CD4-positive, alpha-beta T cell treated with Interleukin-21 for 1 hour (primary cell): ENCODE measurements around the gene SPEN.
A peak's percentile ranks its signal among the peaks of the same experiment; 100 is the strongest.
"Not testable (repeated sequence)": the region's sequence is repeated elsewhere in the genome, so short reads cannot be mapped to it uniquely, and the experiment has no call there.

Source experiments
- DNase-seq: peaks from one replicate; pipeline ENCODE4 v3.0.0-alpha.2; 2020

The SPEN gene

DNA sequence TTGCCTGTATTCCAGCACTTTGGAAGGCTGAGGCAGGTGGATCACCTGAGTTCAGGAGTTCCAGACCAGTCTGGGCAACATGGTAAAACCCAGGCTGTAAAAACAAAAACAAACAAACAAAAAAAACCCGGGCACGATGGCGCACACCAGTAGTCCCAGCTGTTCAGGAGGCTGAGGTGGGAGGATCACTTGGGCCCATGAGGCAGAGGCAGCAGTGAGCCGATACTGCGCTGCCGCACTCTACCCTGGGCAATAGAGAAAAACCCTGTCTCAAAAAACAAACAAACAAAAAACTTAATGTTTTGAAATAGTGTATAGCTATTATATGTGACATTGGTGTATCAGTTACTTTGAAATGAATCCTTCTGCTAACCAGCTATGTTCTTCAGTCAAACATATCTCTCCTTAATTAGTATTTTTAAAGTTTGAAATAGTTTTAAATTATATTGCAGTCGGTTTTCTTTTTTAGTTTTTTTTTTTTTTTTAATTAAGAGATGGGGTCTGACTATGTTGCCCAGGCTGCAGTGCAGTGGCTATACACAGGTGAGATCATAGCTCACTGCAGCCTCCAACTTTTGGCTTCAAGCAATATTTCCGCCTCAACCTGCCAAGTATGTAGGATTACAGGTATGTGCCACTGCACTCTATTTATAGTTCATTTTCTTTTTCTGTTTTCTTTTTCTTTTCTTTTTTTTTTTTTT is 11.3 kb downstream of the SPEN start:
- no peak for DNase-seq

GRCh38 chr1:15863156-15863901 is 15.8 kb downstream of the SPEN start:
- no peak for DNase-seq

DNA sequence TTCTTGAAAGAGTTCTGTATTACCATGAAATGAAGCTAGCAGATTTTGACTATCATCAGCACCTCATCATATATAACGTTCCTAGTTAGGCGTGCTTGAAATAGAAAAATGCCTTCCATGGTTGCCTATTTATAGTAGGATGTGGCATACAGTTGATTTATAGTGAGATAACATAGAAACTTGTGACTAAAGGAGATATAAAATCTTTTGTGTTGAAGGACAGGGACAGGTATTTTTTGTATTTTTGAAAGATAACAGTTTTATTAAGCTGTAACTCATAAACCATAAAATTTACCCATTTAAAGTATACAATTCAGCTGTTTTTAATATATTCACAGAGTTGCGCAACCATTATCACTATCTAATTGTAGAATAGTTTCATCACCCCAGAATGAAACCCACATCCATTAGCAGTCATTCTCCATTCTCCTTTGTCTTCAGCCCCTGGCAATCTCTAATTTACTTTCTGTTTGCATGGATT is 19.3 kb downstream of the SPEN start:
- DNase-seq = no peak

DNA sequence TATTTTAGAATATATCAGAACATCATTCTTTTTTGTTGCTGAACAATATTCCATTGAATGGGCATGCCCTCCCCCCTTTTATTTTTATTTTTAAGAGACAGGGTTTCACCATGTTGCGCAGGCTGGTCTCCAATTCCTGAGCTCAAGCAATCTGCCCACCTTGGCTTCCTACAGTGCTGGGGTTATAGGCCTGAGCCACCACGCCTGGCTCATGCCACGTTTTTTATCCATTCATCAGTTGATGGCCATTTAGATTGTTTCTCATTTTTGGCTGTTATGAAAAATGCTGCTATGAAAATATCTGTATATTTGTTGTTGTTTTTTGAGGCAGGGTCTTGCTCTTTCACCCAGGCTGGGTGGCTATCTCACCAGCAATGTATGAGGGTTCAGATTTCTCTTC is 19.8 kb downstream of the SPEN start:
- DNase-seq = no peak

- no peak for DNase-seq
These were observed 21.9 kb downstream of the SPEN start for GRCh38 chr1:15869413-15869812.

GRCh38 chr1:15870421-15870820 is 22.9 kb downstream of the SPEN start:
- DNase-seq = no peak

GRCh38 chr1:15874471-15874870 is 27.0 kb downstream of the SPEN start:
- no peak for DNase-seq

GRCh38 chr1:15876357-15877055 is 29.0 kb downstream of the SPEN start:
- DNase-seq = no peak

- no peak for DNase-seq
These were observed 34.5 kb downstream of the SPEN start for GRCh38 chr1:15881961-15882360.

- no peak for DNase-seq
These were observed 35.2 kb downstream of the SPEN start for GRCh38 chr1:15882665-15883064.

DNA sequence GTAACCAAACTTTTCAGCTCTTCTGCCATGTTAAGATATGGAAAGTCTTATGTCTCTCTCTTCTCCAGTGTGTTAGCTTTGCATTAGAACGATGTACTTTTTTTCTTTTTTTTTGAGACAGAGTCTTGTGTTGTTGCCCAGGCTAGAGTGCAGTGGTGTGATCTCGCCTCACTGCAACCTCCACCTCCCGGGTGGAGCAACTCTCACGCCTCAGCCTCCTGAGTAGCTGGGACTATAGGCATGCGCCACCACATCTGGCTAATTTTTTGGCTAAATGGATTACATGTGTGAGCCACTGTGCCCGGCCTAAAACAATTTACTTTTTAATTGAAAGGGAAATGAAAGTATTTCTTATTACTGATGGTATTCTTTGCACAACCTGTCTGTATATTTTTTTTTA is 35.8 kb downstream of the SPEN start:
- no peak for DNase-seq

- DNase-seq = no peak
These were observed 37.0 kb downstream of the SPEN start for GRCh38 chr1:15884477-15884876.

DNA sequence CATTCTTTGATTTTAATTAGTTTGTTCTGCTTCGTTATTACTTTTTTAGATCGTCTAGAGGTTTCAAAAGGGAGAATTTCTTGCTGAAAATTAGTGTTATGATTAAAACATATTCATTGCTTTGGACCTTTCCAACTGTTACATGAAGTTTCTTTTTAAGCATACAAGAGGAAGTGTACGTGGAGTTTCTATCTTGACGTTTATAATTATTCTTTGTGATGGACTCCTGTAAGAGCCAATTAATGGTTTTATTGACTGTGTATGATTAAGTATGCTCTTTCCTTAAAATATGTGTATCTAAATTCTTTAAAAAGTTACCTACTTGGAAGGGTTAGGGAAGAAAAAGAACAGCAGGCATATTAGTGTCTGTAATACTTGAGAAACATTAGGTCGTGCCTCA is 37.8 kb downstream of the SPEN start:
- DNase-seq = no peak

DNA sequence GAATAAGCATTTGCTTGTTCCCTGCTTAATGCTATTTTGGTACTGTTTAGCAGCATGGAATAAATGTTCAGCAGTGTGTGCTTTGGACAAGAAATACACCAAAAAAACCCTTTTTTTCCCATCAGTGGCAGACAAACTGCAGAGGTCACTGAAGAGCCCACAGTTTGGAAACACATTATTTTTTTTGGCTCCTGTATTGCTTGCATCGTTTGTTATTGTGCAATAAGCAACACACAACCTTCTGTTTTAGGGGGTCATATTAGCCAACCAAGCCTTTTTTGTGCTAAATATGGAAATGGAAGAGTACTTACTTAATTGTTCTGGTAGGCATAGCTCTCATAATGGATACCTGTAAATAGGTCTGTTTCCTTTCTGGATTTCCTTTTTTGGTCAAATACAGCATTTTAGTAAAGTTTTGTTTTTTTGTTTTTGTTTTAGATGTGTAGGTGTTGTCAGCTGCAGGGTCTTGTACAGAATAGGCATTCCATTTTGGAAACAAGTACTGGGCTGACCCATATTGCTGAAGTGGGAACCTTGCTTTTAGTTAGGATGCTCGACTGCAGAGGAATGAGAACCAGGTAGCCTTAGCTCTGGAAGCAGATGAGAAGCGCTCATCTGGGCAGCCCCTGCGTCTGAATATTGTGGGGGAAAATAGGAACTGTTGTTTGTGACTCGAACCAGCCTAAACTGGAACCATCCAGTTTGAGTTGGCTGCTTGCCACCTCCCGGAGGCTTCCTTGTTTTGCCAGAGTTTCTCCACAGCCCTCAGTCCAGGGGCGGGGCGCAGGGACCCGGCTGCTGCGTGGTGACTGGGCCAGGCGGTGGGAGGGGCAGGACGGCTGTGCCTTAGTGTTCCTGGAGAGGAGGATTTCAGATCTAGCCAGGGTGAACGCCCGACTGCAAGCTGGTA is 38.4 kb downstream of the SPEN start:
- DNase-seq = peak; percentile 42

GRCh38 chr1:15886611-15887167 is 39.2 kb downstream of the SPEN start:
- DNase-seq = no peak

- not testable (repeated sequence) for DNase-seq
These were observed 45.5 kb downstream of the SPEN start for GRCh38 chr1:15892857-15893599.

DNA sequence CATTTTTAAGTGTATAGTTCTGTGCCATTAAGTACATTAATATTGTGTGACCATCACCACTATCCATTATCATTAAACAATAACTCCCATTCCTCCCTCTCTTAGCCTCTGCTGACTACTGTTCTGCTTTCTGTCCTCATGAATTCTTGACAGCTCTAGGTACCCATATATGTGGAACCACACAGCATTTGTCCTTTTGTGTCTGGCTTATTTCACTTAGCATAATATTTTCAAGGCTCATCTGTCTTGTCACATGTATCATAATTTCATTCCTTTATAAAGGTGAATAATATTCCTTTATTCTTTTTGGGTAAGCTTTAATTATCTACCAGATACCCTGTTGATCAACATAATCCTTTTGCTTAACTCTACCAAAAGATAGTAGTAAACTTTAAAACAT is 47.7 kb downstream of the SPEN start:
- DNase-seq = no peak

DNA sequence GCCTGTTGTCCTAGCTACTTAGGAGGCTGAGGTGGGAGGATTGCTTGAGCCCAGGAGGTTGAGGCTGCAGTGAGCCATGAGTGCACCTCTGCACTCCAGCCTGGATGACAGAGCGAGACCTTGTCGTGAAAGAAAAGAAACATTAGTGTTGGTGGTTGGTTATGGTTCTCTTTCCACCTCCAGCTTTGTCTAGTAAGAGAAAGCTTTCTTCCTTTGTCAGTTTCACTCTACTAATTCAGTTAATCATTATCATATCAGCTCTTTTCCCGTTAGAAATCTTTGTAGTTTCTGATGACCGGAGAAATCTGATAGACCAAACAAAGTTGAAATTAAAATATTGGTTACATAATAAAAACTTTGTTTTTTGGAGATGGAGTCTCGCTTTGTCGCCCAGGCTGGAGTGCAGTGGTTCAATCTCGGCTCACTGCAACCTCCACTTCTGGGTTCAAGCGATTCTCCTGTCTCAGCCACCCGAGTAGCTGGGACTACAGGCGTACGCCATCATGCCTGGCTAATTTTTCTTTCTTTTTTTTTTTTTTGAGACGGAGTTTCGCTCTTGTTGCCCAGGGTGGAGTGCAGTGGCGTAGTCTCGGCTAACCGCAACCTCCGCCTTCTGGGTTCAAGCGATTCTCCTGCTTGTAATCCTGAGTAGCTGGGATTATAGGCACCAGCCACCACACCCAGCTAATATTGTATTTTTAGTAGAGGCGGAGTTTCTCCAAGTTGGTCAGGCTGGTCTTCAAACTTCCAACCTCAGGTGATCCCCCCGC is 49.5 kb downstream of the SPEN start:
- not testable (repeated sequence) for DNase-seq

- DNase-seq = no peak
These were observed 51.8 kb downstream of the SPEN start for GRCh38 chr1:15899266-15899665.

DNA sequence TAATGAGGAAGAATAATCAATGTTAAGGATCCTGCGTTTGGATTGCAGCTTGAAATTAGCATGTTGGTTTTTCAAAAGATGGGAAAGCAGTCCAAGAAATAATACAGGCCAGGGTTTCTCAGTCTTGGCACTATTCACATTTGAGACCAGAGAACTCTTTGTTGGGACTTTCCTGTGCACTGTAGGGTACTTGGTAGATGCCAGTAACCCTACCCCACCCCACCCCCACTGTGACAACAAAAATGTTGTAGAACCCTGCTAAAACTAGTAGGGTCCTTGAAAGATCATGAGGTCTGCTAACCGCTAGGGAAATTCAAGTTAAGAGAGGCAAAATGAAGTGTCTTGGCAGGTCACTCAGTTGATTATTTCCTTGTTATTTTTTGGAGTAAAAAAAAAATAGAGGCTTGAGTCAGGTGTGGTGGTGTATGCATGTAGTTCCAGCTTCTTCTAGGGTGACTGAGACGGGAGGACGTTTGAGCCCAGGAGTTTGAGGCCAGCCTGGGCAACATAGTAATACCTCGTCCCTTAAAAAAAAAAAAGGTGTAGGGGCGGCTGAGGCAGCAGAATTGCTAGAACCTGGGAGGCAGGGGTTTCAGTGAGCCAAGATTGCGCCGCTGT is 53.3 kb downstream of the SPEN start:
- no peak for DNase-seq
